RPMI7951 (cell line): ENCODE measurements around the gene SCAMP2. TPM values are rescaled to one million over a fixed set of nuclear protein-coding genes. Genes with fewer than 3 reads are reported as not detected.
A peak's percentile ranks its signal among the peaks of the same experiment; 100 is the strongest.

ENCODE experiments used
- DNase-seq: peaks from one replicate; pipeline ENCODE4 v3.0.0-alpha.2; 2012; ENCODE audit warnings: low read depth
- total RNA-seq: library from RNA; depleted of rRNA; stranded (reverse); fragments of >200 nt; shearing (Covaris generic); gene quantifications from 2 replicates; pipeline ENCODE4 v1.2.3, GENCODE V29; 2014

Gene SCAMP2
- total RNA-seq, 1 experiment from 2014 or later, result 31.4 TPM

GRCh38 chr15:74821091-74821789, 51.9 kb downstream of the SCAMP2 start:
- DNase-seq, result peak; percentile 26

- DNase-seq, result no peak
Measured at GRCh38 chr15:74820056-74820455, 53.1 kb downstream of the SCAMP2 start.

- DNase-seq, result peak; percentile 47
Measured at GRCh38 chr15:74817370-74817737, 55.8 kb downstream of the SCAMP2 start.

GRCh38 chr15:74816624-74817369, 56.4 kb downstream of the SCAMP2 start:
- no peak for DNase-seq

GRCh38 chr15:74815961-74816360, 57.2 kb downstream of the SCAMP2 start:
- DNase-seq, result no peak

GRCh38 chr15:74815121-74815934, 57.8 kb downstream of the SCAMP2 start:
- no peak for DNase-seq

GRCh38 chr15:74812533-74812932, 60.6 kb downstream of the SCAMP2 start, which contains the start of gene LMAN1L:
Gene LMAN1L, plus strand, starts transcription at chr15:74812835. Its CDS starts 20 bp downstream, at chr15:74812855.
- DNase-seq, result no peak

- DNase-seq, result peak; percentile 34
Measured at GRCh38 chr15:74809956-74810355, 63.2 kb downstream of the SCAMP2 start.

- DNase-seq, result no peak
Measured at GRCh38 chr15:74809242-74809641, 63.9 kb downstream of the SCAMP2 start.

- DNase-seq, result no peak
Measured at GRCh38 chr15:74808840-74809229, 64.3 kb downstream of the SCAMP2 start.

GRCh38 chr15:74808078-74808839, 64.9 kb downstream of the SCAMP2 start:
- no peak for DNase-seq

- peak; percentile 29 for DNase-seq
Measured at GRCh38 chr15:74807282-74807681, 65.9 kb downstream of the SCAMP2 start.

- DNase-seq, result no peak
Measured at GRCh38 chr15:74804935-74805334, 68.2 kb downstream of the SCAMP2 start.

GRCh38 chr15:74802862-74803447, 70.2 kb downstream of the SCAMP2 start:
- DNase-seq, result no peak

GRCh38 chr15:74802290-74802689, 70.9 kb downstream of the SCAMP2 start:
- no peak for DNase-seq

- no peak for DNase-seq
Measured at GRCh38 chr15:74801311-74801997, 71.7 kb downstream of the SCAMP2 start.

GRCh38 chr15:74800559-74801094, 72.5 kb downstream of the SCAMP2 start:
- DNase-seq, result no peak

GRCh38 chr15:74799856-74800558, 73.2 kb downstream of the SCAMP2 start:
- peak; percentile 67 for DNase-seq

- DNase-seq, result no peak
Measured at GRCh38 chr15:74799255-74799855, 73.8 kb downstream of the SCAMP2 start.
